GM10266 (cell line): ENCODE measurements around the gene SIRPB1.

ENCODE experiments used
- DNase-seq: peaks from one replicate; pipeline ENCODE4 v3.0.0; 2012; ENCODE audit errors: extremely low spot score
- CTCF ChIP-seq: IDR thresholded peaks from 2 replicates; pipeline ENCODE4 v1.5.1; 2012; ENCODE audit warnings: mild to moderate bottlenecking, low read depth; ENCODE audit not compliant: control insufficient read depth, insufficient read depth; ENCODE audit errors: missing control alignments

SIRPB1 gene

GRCh38 chr20:1661542-1662299, 41.9 kb upstream of the SIRPB1 start:
- TF ChIP-seq CTCF: no peak
- DNase-seq: no peak

- no peak for TF ChIP-seq CTCF
- DNase-seq: no peak
Measured at GRCh38 chr20:1660246-1660645, 40.4 kb upstream of the SIRPB1 start.

GRCh38 chr20:1657556-1658334, 37.9 kb upstream of the SIRPB1 start, which contains the start of gene SIRPG:
Gene SIRPG, minus strand, starts transcription at chr20:1657779. Its CDS starts 65 bp downstream, at chr20:1657714.
- TF ChIP-seq CTCF: no peak
- DNase-seq: no peak

GRCh38 chr20:1656844-1657243, 37.0 kb upstream of the SIRPB1 start:
- DNase-seq: no peak
- TF ChIP-seq CTCF: no peak

- no peak for TF ChIP-seq CTCF
- no peak for DNase-seq
Measured at GRCh38 chr20:1654996-1655395, 35.2 kb upstream of the SIRPB1 start.

GRCh38 chr20:1652960-1653359, 33.2 kb upstream of the SIRPB1 start:
- no peak for DNase-seq

More at GRCh38 chr20:1652960-1653359, 33.2 kb upstream of the SIRPB1 start:
- TF ChIP-seq CTCF: no peak
